Myocyte (in vitro differentiated cells): ENCODE measurements around the gene RPUSD2. TPM values are rescaled to one million over a fixed set of nuclear protein-coding genes. Genes with fewer than 3 reads are reported as not detected.
"Not testable (repeated sequence)": the region's sequence is repeated elsewhere in the genome, so short reads cannot be mapped to it uniquely, and the experiment has no call there.

Experiments
- DNase-seq: peaks from one replicate; pipeline ENCODE4 v3.0.0-alpha.2; 2012; ENCODE audit warnings: low read depth
- total RNA-seq: library from RNA; depleted of rRNA; stranded (reverse); fragments of >200 nt; gene quantifications from 2 replicates; pipeline ENCODE4 v1.2.3, GENCODE V29; 2014

Gene RPUSD2
- total RNA-seq, 1 donor from 2014 or later = 11.7 TPM

DNA sequence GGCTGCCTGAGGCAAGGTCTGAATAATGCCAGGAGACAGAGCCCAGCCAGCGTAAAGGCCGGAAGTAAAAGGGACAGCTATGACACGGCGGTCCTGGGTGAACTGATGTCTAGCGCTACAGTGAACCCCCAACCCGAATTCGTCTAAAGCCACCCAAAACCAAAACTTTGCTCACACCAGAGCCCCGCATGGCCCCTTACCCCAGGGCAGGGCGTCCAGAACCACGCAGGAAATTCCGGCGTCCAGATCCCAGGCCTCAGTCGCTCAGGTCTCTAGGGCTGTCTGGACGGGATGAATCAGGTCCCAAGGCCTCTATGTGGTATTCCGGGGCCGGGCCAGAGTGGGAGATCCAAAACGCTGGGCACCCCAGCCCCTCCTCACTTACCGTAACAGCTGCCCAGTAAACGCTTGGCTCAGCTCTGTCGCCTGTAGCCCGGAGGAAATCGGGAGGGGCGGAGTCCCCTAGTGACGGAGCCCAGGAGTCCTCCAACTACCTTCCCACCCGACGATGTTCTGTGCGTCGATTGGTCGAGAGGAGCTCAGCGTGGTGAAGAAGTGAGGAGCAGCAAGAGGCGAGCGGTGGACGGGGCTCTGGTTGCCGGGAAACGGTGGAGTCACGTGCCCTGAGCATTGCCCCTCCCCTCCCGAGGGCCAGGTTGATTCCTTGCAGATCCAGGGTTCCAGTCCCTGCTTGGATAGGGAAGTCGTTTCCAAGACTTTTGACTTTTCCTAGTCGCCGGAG, 4.3 kb upstream of the RPUSD2 start, which contains the start of gene CCDC32:
Gene CCDC32 (minus strand): TSS at position 452 of the 742 bp plus-strand sequence. CDS start 2,027 bp downstream, outside the sequence.
- DNase-seq = peak; percentile 100

GRCh38 chr15:40565333-40566238, 3.5 kb upstream of the RPUSD2 start:
- DNase-seq = no peak

DNA sequence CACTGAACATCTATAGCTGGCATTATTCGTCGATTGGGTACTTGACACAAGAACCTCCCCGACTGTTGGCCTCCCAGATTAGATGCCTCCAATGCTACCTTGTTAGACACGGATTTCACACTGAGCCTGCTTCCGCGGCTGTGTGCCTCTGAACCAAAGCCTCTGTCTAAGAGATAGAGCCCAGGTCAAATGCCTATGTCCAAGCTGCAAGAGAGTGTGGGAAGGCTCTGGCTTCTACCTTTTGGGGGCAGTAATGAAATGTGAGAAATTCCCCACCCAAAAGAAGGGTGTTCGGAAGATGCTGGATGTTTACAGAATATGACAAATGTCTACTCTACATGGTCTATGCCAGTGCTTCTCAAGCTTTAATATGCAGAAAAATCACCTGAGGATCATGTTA, 2.0 kb upstream of the RPUSD2 start:
- DNase-seq = peak; percentile 21

DNA sequence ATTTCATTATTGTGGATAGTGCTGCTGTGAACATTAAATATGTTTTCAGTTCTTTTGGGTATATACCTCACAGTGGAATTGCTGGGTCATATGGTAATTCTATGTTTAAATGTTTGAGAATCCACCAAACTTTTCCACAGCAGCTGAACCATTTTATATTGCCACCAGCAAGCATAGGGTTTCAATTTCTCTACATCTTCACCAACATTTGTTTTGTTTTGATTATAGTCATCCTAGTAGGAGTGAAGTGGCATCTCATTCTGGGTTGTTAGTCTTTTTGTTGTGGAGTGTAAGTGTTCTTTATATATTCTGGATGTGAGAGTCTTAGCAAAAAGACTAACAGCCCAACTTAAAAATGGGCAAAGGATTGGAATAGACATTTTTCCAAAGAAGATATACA, 6.0 kb downstream of the RPUSD2 start:
- no peak for DNase-seq

DNA sequence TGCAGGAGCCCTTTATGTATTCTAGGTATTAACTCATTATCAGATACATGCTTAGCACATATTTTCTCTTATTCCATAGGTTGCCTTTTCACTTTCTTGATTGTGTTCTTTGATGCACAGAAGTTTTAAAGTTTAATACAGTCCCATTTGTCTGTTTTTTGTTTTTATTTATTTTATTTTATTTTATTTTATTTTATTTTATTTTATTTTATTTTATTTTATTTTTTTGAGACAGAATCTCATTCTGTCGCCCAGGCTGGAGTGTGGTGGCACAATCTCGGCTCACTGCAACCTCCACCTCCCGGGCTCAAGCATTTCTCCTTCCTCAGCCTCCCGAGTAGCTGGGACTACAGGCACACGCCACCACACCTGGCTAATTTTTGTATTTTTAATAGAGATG, 7.8 kb downstream of the RPUSD2 start:
- not testable (repeated sequence) for DNase-seq

DNA sequence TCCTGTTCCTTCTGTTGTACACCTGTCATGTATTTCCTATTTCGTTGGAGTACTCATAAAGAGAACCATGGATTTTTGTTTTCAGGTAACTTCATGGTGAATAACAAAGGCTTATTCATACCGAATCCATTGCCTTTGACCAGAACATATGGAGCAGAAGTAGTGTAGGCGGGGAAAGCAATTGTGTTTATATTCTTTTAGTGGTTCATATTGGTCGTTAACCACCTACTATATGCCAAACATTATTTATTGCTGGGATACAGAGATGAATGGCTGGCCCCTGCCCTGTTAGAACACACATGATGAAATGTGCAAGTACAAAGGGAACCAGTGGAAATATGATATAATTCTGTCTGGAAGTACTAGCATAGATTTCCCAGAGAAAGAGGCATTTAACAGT, 9.8 kb downstream of the RPUSD2 start:
- DNase-seq = no peak

GRCh38 chr15:40581796-40582195, 12.7 kb downstream of the RPUSD2 start:
- not testable (repeated sequence) for DNase-seq

DNA sequence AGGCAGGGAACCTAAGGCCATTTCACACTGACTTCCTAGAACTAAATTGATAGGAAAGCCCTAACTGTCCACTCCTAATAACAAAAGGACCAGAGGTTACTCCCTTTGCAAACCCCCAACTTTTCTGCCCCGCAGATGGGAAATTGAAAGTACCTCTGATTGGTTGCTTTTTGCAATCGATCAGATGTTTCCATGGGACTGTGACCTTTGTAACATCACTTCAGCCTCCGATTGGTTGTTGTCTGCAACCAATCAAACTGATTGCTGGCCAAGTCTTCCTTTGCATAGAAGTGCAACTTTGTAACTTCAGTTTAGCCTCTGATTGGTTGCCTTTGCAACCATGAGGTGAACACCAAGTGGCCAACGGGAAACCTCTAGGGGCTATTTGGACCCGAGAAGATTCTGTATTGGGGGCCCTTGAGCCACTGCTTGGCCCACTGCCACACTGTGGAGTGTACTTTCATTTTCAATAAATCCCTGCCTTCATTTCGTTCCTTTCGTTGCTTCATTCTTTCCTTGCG, 13.7 kb downstream of the RPUSD2 start:
- peak; percentile 59 for DNase-seq

DNA sequence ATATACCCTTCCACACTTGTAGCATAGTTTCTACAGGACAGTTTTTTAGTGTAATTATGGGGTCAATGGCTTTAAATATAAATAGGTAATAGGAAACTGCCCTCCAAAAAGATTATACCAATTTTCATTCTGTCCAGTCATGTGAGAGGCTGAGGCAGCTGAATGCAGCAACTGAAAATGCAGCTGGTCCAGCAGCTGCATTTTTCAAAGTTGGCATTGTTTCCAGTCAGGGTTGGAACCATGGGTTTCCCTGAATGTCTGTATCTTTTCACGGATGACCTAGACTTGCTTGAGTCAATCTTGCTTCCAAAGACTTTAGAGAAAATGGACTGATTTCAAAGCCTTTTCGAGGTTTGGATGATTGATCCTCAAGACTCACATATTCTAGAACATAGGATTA, 15.1 kb downstream of the RPUSD2 start:
- peak; percentile 88 for DNase-seq

- DNase-seq = no peak
Observed at GRCh38 chr15:40590667-40591050, 21.6 kb downstream of the RPUSD2 start.

DNA sequence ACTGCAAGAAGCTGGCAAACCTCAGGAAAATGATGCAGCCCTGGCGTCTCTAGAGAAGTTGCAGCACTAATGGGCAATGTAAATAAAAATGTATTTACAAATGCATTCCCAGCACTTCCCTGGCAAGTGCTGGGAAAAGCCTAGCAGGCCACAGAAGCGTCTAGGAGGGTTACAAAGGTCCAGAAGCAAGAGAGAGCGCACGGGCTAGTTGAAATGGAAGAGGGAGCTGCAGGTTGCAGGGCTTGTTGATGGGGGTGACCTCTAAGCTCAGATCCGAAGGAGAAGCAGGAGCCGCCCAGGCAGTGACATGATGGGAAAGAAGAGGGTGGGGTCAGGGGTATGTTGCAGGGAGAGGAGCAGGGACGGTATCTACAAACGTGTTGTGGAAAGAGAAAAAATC, 22.3 kb downstream of the RPUSD2 start:
- DNase-seq = no peak

DNA sequence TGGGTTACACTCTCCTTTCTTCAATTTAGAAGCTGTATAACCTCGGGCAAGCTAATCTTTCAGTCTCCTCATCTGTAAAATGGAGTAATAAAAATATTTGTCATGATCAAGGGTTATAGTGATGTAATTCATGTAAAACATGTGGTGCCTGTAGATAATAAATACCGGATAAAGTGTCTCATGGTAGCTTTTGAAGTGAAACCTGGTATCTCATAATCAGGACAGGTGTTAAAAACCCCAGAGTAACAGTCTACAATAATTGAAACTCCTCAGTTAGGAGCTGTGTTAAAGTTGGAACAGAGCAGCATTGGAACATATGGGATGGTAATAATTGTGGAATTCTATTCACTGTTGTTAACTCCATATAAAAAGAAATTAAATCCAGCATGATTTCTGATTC, 24.1 kb downstream of the RPUSD2 start:
- no peak for DNase-seq

- peak; percentile 96 for DNase-seq
Observed at GRCh38 chr15:40593588-40594428, 24.7 kb downstream of the RPUSD2 start, which contains the start of gene KNL1. Gene KNL1 (plus strand): TSS chr15:40594249. CDS start chr15:40602932, 8,683 bp downstream.

- peak; percentile 79 for DNase-seq
Observed at GRCh38 chr15:40594429-40594836, 25.3 kb downstream of the RPUSD2 start.

- DNase-seq = no peak
Observed at GRCh38 chr15:40595219-40595618, 26.1 kb downstream of the RPUSD2 start.

- no peak for DNase-seq
Observed at GRCh38 chr15:40595773-40596172, 26.7 kb downstream of the RPUSD2 start.

GRCh38 chr15:40597024-40597423, 27.9 kb downstream of the RPUSD2 start:
- no peak for DNase-seq

DNA sequence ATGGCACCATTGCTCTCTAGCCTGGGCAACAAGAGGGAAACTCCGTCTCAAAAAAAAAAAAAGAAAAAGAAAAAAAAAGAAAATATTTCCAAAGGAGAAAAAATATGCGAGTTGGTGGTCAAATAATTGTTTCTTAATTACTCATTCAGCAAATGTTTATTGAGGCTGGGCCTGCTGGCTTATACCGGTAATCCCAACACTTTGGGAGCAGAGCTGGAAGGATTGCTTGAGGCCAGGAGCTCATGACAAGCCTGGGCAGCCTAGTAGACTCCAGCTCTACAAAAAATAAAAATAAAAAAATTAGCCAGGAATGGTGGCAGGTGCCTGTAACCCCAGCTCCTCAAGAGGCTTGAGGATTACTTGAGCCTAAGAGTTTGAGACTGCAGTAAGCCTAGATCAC, 29.0 kb downstream of the RPUSD2 start:
- DNase-seq = no peak

- DNase-seq = no peak
Observed at GRCh38 chr15:40598672-40599071, 29.6 kb downstream of the RPUSD2 start.

DNA sequence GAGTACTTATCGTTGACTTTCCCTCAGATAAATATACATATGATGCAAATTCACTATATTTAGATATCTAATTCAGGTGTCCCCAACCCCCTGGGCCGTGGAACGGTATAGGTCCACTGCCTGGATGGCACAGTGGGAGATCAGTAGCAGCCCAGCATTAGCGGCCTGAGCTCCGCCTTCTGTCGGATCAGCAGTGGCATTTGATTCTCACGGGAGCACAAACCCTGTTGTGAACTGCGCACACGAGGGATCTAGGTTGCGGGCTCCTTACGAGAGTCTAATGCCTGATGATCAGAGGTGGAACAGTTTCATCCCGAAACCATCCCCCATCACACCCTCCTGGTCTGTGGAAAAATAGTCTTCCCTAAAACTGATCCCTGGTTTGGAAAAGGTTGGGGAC, 31.9 kb downstream of the RPUSD2 start:
- no peak for DNase-seq

GRCh38 chr15:40603935-40604334, 34.8 kb downstream of the RPUSD2 start:
- no peak for DNase-seq
